NCI-H187 treated with DMSO at 0.1 percent for 48 hours (cell line): ENCODE results near the gene SCG5.

ENCODE experiments used
- DNase-seq: peaks from one replicate; lab custom pipeline; 2025; lab: John Stamatoyannopoulos, UW

SCG5 gene

DNA sequence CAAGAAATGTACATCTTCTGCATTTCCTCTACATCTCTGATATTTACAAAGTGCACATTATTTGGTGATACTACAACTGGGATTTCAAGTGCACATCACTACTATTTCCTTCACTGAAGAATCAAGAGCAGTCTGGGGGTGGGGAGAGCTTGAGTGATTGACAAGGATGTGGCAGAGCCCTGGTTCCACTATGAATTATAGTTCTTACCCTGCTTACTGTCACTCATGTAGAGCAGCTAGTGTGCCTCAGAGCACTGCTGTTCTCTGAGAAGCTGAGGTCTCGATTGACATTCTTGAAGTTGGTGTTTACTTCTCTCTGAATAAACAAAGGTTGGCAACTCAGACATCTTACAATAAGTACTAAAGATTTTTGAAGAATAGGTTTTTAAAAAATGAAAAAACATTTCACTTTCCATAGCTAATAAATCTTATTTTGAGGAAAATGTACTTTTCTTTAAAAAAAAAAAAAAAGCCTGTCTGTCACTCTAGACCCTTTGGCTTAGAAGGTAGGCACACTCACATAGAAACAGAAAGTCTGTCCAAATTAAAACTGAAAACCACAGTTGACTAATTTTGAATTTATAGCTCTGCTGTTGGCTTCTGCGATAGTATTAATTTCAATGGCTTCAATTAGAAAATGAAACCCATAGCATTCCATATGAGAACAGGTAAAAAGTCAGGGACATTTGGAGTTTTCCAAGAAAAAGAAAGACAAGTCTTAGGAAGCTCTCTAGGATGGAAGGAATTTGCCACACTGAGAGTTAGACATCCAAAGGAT lies 81.8 kb downstream of the SCG5 start:
- DNase-seq, result no peak

DNA sequence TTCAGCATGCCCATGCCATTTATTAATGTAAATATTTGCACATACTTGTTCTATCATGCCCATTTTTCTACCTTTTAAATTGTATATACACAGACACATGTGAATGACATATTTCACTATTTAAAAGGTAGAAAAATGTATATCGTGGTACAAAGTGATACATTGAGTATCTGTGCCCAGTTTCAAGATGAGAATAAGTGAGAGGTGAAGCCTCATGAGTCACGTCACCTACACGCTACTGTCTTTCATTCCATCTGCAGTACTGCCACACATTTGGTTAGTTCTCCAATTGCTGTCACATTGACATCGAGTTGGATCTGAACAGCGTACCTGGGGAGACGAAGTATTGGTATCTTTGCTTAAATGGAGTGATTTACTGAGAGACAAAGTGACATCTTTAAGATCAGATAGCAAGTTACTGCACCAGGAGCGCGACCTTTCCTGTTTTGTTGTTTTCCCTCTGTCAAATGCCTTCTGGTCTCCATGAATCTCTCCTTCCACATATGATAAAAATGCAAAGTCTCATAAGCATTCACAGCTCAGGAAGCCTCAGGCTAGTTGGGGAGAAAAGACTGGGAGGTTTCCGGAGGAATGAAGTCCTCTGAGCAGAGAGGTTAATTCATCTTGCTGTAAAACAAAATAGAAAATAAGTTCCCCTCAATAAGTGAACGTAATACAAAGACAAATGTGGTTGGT lies 88.3 kb downstream of the SCG5 start:
- DNase-seq, result no peak

DNA sequence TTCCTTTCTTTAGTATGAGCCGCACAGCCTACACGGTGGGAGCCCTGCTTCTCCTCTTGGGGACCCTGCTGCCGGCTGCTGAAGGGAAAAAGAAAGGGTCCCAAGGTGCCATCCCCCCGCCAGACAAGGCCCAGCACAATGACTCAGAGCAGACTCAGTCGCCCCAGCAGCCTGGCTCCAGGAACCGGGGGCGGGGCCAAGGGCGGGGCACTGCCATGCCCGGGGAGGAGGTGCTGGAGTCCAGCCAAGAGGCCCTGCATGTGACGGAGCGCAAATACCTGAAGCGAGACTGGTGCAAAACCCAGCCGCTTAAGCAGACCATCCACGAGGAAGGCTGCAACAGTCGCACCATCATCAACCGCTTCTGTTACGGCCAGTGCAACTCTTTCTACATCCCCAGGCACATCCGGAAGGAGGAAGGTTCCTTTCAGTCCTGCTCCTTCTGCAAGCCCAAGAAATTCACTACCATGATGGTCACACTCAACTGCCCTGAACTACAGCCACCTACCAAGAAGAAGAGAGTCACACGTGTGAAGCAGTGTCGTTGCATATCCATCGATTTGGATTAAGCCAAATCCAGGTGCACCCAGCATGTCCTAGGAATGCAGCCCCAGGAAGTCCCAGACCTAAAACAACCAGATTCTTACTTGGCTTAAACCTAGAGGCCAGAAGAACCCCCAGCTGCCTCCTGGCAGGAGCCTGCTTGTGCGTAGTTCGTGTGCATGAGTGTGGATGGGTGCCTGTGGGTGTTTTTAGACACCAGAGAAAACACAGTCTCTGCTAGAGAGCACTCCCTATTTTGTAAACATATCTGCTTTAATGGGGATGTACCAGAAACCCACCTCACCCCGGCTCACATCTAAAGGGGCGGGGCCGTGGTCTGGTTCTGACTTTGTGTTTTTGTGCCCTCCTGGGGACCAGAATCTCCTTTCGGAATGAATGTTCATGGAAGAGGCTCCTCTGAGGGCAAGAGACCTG lies 89.5 kb downstream of the SCG5 start:
- DNase-seq, result no peak

DNA sequence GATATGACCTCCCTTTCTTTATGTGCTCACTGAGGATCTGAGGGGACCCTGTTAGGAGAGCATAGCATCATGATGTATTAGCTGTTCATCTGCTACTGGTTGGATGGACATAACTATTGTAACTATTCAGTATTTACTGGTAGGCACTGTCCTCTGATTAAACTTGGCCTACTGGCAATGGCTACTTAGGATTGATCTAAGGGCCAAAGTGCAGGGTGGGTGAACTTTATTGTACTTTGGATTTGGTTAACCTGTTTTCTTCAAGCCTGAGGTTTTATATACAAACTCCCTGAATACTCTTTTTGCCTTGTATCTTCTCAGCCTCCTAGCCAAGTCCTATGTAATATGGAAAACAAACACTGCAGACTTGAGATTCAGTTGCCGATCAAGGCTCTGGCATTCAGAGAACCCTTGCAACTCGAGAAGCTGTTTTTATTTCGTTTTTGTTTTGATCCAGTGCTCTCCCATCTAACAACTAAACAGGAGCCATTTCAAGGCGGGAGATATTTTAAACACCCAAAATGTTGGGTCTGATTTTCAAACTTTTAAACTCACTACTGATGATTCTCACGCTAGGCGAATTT lies 91.2 kb downstream of the SCG5 start:
- no peak for DNase-seq

DNA sequence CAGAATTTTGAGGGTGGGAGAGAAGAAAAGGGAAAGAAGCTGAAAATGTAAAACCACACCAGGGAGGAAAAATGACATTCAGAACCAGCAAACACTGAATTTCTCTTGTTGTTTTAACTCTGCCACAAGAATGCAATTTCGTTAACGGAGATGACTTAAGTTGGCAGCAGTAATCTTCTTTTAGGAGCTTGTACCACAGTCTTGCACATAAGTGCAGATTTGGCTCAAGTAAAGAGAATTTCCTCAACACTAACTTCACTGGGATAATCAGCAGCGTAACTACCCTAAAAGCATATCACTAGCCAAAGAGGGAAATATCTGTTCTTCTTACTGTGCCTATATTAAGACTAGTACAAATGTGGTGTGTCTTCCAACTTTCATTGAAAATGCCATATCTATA lies 91.8 kb downstream of the SCG5 start:
- DNase-seq, result no peak

DNA sequence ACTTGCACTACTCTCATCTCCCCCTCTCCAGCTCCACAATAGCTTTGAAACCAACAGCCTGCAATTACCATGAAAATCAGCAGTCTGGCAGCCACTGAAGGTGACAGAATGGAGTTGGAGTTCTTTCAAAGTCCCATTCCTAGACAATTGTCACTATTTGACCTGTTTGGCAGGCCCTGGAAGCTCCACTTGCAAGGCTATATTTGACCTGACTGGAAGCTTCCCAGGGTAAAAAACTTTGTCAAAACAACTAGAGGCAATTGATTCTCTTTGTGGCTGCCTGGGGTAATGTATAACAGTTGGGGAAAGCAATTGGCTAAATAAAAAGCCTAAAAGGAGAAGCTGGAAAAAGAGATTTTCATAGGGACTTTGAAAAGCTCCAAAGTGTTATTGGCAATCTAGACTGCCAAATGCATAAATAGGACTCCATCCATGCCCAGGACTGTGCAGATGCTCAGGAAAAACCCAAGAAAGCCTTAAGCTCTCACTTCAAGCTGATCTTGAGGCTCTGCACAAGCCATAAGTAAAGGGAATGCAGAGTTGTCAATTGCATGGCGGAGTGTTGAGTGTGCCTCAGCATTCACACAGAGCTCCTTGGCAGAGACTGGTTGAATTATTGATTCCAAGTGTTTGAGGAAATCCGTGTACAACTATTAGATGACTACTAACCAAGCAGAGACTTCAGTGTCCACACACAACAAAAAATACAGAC lies 94.6 kb downstream of the SCG5 start:
- DNase-seq, result no peak

DNA sequence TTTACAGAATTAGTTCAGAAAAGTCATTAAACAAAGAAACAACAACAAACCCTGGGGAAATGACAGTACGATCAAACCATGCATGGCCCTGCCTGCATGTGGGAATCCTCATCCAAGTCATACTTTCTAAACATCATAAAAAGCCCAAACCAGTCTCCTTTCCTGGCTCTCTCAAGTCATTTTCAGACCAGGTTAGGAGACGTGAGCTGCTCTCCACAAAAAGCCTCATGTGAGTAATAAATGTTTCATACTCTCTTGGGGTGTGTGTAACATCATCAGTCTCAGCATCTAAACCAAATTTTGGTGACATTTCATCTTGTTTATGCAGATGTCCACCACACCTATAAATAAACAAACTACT lies 95.2 kb downstream of the SCG5 start:
- DNase-seq, result no peak

DNA sequence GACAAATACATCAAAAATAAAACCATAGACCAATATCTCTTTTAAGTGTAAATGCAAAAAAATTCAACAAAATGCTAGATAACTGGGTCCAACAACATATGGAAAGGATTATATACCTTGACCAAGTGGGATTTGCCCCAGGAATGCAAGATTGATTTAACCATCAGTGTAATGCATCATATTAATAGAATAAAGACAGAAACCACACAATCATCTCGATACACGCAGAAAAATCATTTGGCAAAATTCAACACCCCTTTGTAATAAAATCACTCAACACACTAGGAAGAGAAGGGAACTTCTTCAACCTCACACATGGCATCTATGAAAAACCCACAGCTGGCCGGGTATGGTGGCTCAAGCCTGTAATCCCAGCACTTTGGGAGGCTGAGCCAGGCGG lies 95.8 kb downstream of the SCG5 start:
- no peak for DNase-seq

DNA sequence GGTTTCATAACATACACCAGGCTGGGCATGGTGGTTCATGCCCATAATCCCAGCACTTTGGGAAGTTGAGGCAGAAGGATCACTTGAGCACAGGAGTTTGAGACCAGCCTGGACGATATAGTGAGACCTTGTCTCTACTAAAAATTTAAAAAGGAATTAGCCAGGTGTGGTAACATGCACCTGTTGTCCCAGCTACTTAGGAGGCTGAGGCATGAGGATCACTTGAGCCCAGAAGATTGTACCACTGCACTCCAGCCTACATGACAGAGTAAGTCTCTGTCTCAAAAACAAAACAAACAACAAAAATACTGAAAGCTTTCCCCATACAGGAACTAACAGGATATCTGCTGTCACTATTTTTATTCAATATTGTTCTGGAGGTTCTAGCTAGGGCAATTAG lies 97.2 kb downstream of the SCG5 start:
- no peak for DNase-seq

DNA sequence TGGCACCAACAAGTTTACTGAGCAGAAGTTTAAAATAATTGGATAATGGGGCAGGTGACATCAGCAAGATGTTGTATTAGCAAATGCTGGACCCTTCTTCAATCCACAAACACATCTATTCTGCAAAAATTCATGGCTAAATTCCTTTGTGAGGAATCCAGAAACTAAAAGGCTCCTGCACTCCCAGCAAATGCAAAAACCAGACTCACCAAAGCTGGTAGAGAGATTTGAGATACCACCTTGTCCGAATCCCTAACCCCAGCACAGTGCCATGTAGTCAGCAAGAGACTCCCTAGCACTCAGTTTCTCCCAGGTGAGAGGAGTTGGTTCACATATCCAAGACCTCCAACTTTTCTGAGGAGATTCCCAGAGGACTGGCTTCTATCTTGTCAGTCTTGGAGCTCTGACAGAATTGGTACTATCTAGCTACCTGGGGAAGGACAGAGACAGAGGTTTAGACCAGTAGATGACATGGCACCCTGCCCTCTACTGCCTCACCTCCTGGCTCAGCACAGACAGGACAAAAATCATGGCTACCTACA lies 98.1 kb downstream of the SCG5 start:
- no peak for DNase-seq

DNA sequence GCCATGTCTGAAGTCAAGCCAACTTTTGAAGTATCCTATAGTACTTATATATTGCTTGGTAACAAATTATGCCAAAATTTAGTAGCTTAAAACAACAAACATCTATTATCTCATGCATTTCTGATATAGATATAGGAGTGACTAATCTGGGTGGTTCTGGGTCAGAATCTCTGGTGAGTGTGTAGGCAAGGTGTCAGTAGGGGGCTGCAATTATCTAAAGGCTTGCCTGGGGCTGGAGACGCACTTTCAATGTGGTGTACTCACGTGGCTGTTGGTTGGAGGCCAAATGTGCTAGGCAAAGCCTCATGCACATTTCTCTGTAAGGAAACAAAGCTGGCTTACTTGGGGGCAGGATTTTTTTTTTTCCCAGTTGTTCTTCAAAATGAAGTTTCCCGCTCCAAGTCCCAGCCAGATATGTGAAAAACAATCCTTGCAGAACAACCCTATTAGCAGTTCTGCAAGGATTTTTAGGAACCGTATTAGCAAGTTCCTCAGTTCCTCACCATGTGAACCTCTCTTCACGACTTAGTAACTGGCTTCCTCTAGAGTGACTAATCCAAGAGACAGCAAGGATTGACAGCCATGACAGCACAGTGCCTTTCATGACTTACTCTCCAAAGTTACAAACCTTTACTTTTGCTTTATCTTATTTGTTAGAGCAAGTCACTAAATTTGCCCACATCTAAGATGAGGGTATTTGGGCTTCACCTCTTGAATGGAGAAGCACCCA lies 102.1 kb downstream of the SCG5 start:
- DNase-seq, result no peak

DNA sequence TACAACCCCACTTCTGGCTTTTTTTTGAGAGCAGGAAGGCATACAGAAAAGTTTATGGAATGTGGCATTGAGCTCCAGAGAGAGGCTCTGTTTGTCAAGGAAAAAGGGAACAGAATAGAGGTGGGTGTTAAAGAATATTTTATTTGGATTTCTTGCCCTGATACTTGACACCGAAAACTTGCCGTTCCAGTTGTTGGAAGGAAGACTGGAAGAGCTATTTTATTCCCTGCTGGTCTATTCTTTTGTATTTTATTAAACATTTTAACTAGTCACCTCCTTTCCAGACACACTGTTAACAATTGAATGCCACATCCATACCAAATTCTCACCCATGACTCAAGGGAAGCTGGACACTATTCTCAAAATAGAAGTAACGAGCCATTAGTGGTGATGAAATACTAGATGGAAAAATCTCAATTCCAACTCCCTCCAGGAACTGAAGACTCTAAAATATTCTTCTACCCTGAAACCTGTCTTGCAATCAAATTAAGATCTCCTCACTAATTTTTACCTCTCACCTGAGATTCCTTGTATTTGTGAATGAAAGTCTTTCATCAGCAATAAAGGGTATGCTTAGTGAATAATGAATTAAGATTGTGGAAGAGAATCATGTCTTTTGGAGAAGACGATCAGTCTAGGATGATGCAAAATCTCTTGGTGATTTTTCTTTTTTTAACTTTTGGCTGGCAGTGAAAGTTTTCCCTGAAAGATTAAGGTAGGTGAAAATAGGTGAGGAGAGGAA lies 104.8 kb downstream of the SCG5 start:
- no peak for DNase-seq
